Uterus (tissue), 4 donors: ENCODE results near the gene ATP13A3. TPM values are rescaled to one million over a fixed set of nuclear protein-coding genes. Genes with fewer than 3 reads are reported as not detected.

ENCODE experiments used
- DNase-seq, 2 donors: peaks; one replicate each; pipeline ENCODE4 v3.0.0-alpha.2; 2019 to 2020
- H3K27ac ChIP-seq, 2 donors: fragments of 200-600 bp; sonication (generic); 1 replicate in 1 of 2; 2 replicates in 1 of 2; pipeline ENCODE4 v1.5.1; 2016 to 2018
- H3K27me3 ChIP-seq, 2 donors: fragments of 200-600 bp; sonication (generic); one replicate each; pipeline ENCODE4 v1.5.1; 2018 to 2019; ENCODE audit warnings: control low read depth in 1 of 2
- H3K36me3 ChIP-seq, 2 donors: fragments of 200-600 bp; sonication (generic); one replicate each; pipeline ENCODE4 v1.5.1; 2019; ENCODE audit warnings: control low read depth in 1 of 2
- H3K4me1 ChIP-seq, 2 donors: fragments of 200-600 bp; sonication (generic); one replicate each; pipeline ENCODE4 v1.5.1; 2018 to 2019; ENCODE audit warnings: control low read depth in 1 of 2
- H3K4me3 ChIP-seq, 2 donors: fragments of 200-600 bp; sonication (generic); 1 replicate in 1 of 2; 2 replicates in 1 of 2; pipeline ENCODE4 v1.5.1; 2018 to 2019; ENCODE audit warnings: mild to moderate bottlenecking in 1 of 2
- H3K9me3 ChIP-seq, 2 donors: fragments of 200-600 bp; sonication (generic); one replicate each; pipeline ENCODE4 v1.5.1; 2019; ENCODE audit warnings: control low read depth in 1 of 2
- POLR2A ChIP-seq, 2 donors: fragments of 450-650 bp; IDR thresholded peaks; one replicate each; pipeline ENCODE4 v1.6.1; 2016; ENCODE audit warnings: antibody characterized with exemption in 2 of 2, mild to moderate bottlenecking in 1 of 2, moderate library complexity in 1 of 2
- intact Hi-C: fragments of 100-400 bp; cut with DNase I; formaldehyde crosslinking; loops from one replicate; pipeline ENCODE4 v1.15.1; 2023; ENCODE audit warnings: low total_unique reads
- total RNA-seq, 4 donors: library from RNA; depleted of rRNA in 3 of 4; stranded (reverse); fragments of >200 nt in 3 of 4; gene quantifications; one replicate each; pipeline versions ENCODE4 v1.1.0 to v1.2.4, GENCODE V29; 2014 to 2023
- TF ChIP-seq, protein P1 (sequence below), 4 experiments: fragments of 200-600 bp in 2 of 4; fragments of 450-650 bp in 2 of 4; sonication (generic) in 2 of 4; IDR thresholded peaks; one replicate each; pipeline ENCODE4 v1.5.1; 2016 to 2019; ENCODE audit warnings: antibody characterized with exemption in 4 of 4, mild to moderate bottlenecking in 2 of 4, moderate library complexity in 1 of 4
- donor health status: DM: yes; HTN: yes; CAD: no.

ATP13A3 gene
- total RNA-seq, 4 donors from 2014 or later: 43.3 to 148 (median 82.9) TPM

DNA sequence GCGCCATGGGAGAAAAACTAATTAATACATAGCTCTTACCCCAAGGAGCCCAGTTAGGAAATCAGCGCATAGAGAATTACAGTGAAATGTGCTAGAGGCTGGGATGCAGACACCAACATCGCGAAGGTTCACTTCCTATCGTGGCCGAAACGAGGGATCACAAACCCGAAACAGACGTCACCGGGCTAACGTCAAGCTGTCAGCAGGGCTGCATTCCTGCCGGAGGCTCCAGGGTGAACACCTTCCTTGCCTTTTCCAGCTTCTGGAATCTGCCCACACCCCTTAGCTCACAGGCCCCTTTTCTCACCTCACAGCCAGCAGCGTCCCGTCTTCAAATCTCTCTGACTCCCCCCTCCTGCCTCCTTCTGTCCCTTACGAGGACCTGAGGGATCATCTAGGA is 100.7 kb downstream of the ATP13A3 start:
- no peak for DNase-seq
- no peak overlapping the region for H3K27ac ChIP-seq
- TF ChIP-seq, protein P1, sequence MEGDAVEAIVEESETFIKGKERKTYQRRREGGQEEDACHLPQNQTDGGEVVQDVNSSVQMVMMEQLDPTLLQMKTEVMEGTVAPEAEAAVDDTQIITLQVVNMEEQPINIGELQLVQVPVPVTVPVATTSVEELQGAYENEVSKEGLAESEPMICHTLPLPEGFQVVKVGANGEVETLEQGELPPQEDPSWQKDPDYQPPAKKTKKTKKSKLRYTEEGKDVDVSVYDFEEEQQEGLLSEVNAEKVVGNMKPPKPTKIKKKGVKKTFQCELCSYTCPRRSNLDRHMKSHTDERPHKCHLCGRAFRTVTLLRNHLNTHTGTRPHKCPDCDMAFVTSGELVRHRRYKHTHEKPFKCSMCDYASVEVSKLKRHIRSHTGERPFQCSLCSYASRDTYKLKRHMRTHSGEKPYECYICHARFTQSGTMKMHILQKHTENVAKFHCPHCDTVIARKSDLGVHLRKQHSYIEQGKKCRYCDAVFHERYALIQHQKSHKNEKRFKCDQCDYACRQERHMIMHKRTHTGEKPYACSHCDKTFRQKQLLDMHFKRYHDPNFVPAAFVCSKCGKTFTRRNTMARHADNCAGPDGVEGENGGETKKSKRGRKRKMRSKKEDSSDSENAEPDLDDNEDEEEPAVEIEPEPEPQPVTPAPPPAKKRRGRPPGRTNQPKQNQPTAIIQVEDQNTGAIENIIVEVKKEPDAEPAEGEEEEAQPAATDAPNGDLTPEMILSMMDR (IDR thresholded peaks at IDR 0.05): no peak
- no peak for TF ChIP-seq POLR2A (IDR thresholded peaks at IDR 0.05)

DNA sequence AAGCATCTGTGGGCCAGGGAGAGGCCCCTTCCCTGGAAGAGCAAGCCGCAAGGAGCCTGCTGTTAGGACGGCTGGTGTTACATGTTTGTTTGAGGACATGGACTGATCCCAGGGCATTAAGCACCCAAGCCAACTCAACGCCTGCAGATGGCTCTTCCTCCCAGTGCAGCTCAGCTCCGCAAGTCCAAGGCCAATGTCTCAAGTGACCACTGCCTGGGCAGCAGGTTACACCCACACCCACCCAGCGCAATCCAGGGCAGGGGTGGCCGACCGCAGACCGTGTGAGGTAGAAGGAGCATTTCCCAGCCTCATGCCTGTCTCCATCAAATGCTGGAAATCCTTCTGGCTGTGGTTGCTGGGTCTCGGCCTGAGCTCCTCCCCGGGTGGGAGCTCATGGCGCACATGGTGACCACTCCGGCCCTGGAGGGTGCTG is 102.2 kb downstream of the ATP13A3 start:
- Histone ChIP-seq H3K9me3 (no peaks in the 10 kb centered on the region), H3K36me3 (no peaks in the 10 kb centered on the region), H3K4me3 (no peak overlapping the region), H3K4me1 (no peaks in the 10 kb centered on the region), H3K27ac (no peak overlapping the region), H3K27me3 (no peaks in the 10 kb centered on the region)
- no peak for DNase-seq
- no peak for TF ChIP-seq POLR2A (IDR thresholded peaks at IDR 0.05)
- TF ChIP-seq, protein P1 (IDR thresholded peaks at IDR 0.05): no peak
- intact Hi-C loops: no loop called here

More for the DNA sequence above, 100.7 kb downstream of the ATP13A3 start:
- Histone ChIP-seq H3K36me3 (no peaks in the 10 kb centered on the region), H3K9me3 (no peaks in the 10 kb centered on the region), H3K4me1 (no peaks in the 10 kb centered on the region), H3K4me3 (no peak overlapping the region), H3K27me3 (no peaks in the 10 kb centered on the region)
- intact Hi-C loops: no loop called here

DNA sequence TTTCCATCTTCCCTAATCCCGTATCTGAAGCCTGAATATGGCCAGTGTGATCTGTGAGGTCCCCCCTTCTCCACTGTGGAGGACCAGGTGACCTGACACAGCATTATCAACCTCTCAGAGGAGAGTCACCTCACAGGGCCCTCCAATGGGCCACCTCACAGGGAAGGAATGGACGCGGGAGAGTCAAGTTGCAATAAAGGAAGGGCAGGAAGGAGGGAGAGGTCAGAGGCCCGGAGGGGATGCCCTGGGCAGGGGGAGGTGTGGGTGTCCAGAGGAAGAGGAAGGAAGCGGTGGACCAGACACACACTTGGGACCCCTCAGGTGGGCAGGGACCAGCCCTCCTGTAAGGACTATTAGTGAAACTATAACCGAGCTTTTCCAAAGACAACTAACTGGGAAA is 102.6 kb downstream of the ATP13A3 start:
- no peak for DNase-seq
- H3K4me3 ChIP-seq: no peak overlapping the region
- intact Hi-C loops: no loop called here
- no peaks in the 10 kb centered on the region for H3K9me3 ChIP-seq
- no peaks in the 10 kb centered on the region for H3K36me3 ChIP-seq
- no peak for TF ChIP-seq POLR2A (IDR thresholded peaks at IDR 0.05)
- TF ChIP-seq, protein P1 (IDR thresholded peaks at IDR 0.05): no peak
- H3K27me3 ChIP-seq: no peaks in the 10 kb centered on the region
- no peaks in the 10 kb centered on the region for H3K4me1 ChIP-seq
- H3K27ac ChIP-seq: no peak overlapping the region

DNA sequence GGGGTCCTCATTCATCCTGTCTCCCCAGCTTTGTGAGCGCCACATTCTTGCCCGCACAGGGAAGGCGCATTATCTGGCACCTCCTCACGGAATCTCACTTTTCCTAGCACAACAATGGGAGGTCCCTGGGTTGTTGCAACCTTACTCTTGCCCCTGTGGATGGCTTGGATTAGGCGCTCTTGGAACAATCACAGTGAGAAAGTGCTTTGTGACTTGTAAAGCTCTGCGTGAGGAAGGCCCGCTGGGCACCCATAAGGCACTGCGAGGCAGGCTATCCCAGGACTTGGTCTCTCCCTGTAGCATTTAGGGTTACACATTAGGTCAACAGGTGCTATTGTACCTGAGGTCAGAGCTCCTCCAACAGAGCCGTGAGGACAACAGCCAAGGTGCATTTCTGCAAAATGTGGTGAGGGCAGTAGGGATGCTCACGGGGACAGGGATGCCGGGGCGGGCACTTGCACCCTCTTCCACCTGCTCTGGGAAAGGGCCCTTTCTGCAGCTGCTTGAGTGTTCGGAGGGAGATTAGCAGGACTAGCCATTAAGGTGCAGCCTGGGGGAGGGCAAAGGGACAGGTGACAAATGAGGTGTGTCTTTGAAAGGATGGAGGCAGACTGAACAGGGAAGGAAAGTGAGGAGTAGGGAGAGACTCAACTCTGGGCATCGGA is 103.4 kb downstream of the ATP13A3 start:
- no peak for TF ChIP-seq POLR2A (IDR thresholded peaks at IDR 0.05)
- TF ChIP-seq, protein P1 (IDR thresholded peaks at IDR 0.05): no peak
- Histone ChIP-seq H3K4me1 (no peaks in the 10 kb centered on the region), H3K27me3 (no peaks in the 10 kb centered on the region), H3K4me3 (no peak overlapping the region), H3K36me3 (no peaks in the 10 kb centered on the region), H3K9me3 (no peaks in the 10 kb centered on the region), H3K27ac (no peak overlapping the region)
- no peak for DNase-seq
- intact Hi-C loops: no loop called here

DNA sequence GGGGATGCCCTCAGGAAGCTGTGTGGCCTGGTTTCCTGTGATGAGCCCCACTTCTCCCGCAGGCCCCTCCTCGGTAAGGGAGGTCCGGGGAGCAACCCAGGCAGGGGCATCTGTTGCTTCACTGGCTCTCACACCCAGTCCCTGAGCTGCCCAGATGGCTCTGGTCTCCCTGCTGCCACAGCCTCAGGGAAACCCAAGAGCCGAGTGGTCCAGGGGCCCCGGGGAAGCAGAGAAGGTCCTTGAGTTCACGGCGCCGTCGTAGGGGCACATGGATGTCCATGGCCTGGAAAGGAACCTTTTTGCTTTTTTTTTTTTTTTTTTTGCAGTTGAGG is 103.9 kb downstream of the ATP13A3 start:
- TF ChIP-seq, protein P1 (IDR thresholded peaks at IDR 0.05): no peak
- no peak for TF ChIP-seq POLR2A (IDR thresholded peaks at IDR 0.05)
- Histone ChIP-seq H3K27ac (no peak overlapping the region), H3K27me3 (no peaks in the 10 kb centered on the region), H3K4me3 (no peak overlapping the region), H3K36me3 (no peaks in the 10 kb centered on the region), H3K4me1 (no peaks in the 10 kb centered on the region), H3K9me3 (no peaks in the 10 kb centered on the region)
- DNase-seq: no peak
- intact Hi-C loops: no loop called here
